Brain microvascular endothelial cell (primary cell): ENCODE measurements around the gene M6PR.
"Not testable (repeated sequence)": the region's sequence is repeated elsewhere in the genome, so short reads cannot be mapped to it uniquely, and the experiment has no call there.

ENCODE experiments used
- DNase-seq: peaks from one replicate; pipeline ENCODE4 v3.0.0-alpha.2; 2020
- H3K27ac ChIP-seq: fragments of 250-450 bp; sonication (Bioruptor Pico); 2 replicates; pipeline ENCODE4 v1.5.1; 2020; ENCODE audit warnings: mild to moderate bottlenecking, moderate library complexity
- H3K27me3 ChIP-seq: fragments of 250-450 bp; sonication (Bioruptor Pico); replicated peaks from 2 replicates; pipeline ENCODE4 v1.5.1; 2020; ENCODE audit warnings: mild to moderate bottlenecking
- H3K36me3 ChIP-seq: fragments of 250-450 bp; sonication (Bioruptor Pico); replicated peaks from 2 replicates; pipeline ENCODE4 v1.5.1; 2020; ENCODE audit warnings: mild to moderate bottlenecking
- H3K4me3 ChIP-seq: 2 replicates; pipeline ENCODE4 v1.5.1; 2011; ENCODE audit warnings: low read depth, mild to moderate bottlenecking, control low read depth, low read length, moderate library complexity
- in situ Hi-C: cut with HindIII; loops from 2 replicates; pipeline ENCODE4 v1.10.0; 2017; ENCODE audit warnings: low sequenced_read_pairs, low pct_ligation_motif_present
- TF ChIP-seq, protein P1 (sequence below): IDR thresholded peaks from 2 replicates; pipeline ENCODE4 v1.5.1; 2011; ENCODE audit warnings: low read depth, mild to moderate bottlenecking, moderate library complexity, low read length, control low read depth, inconsistent platforms; ENCODE audit errors: missing control alignments

M6PR gene

DNA sequence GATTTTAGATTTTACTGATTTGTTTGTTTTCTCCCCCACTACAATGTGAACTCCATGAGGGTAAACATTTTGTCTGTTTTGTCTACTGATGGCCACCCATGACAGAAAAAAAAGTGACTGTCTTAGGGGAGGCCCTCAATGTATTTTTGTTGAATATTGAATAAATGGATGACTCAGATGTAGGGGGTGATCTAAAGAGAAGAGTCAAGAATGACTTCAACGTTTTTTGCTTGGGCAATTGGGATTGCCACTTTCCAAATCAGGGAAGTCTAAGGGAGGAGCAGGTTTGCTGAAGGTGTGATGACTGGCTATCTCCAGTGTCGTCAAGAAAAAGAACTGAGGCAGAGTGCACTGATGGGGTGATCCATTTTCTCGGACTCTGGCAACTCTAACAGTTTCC is 45.8 kb downstream of the M6PR start:
- Histone ChIP-seq H3K4me3 (no peak overlapping the region), H3K27me3 (no peaks in the 10 kb centered on the region), H3K36me3 (no peaks in the 10 kb centered on the region), H3K27ac (no peak overlapping the region)
- in situ Hi-C loops = no loop called here
- TF ChIP-seq, protein P1, sequence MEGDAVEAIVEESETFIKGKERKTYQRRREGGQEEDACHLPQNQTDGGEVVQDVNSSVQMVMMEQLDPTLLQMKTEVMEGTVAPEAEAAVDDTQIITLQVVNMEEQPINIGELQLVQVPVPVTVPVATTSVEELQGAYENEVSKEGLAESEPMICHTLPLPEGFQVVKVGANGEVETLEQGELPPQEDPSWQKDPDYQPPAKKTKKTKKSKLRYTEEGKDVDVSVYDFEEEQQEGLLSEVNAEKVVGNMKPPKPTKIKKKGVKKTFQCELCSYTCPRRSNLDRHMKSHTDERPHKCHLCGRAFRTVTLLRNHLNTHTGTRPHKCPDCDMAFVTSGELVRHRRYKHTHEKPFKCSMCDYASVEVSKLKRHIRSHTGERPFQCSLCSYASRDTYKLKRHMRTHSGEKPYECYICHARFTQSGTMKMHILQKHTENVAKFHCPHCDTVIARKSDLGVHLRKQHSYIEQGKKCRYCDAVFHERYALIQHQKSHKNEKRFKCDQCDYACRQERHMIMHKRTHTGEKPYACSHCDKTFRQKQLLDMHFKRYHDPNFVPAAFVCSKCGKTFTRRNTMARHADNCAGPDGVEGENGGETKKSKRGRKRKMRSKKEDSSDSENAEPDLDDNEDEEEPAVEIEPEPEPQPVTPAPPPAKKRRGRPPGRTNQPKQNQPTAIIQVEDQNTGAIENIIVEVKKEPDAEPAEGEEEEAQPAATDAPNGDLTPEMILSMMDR = no peak
- DNase-seq = no peak

DNA sequence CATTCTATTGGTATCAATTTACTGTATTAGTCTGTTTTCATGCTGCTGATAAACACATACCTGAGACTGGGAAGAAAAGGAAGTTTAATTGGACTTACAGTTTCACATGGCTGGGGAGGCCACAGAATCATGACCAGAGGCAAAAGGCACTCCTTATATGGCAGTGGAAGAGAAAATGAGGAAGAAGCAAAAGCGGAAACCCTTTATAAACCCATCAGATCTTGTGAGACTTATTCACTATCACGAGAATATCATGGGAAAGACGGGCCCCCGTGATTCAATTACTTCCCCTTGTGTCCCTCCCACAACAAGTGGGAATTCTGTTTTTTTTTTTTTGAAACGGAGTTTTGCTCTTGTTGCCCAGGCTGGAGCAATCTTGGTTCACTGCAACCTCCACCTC is 46.7 kb downstream of the M6PR start:
- H3K4me3 ChIP-seq, H3K36me3 ChIP-seq, H3K27me3 ChIP-seq, H3K27ac ChIP-seq, in situ Hi-C loops, DNase-seq: not testable (repeated sequence)

DNA sequence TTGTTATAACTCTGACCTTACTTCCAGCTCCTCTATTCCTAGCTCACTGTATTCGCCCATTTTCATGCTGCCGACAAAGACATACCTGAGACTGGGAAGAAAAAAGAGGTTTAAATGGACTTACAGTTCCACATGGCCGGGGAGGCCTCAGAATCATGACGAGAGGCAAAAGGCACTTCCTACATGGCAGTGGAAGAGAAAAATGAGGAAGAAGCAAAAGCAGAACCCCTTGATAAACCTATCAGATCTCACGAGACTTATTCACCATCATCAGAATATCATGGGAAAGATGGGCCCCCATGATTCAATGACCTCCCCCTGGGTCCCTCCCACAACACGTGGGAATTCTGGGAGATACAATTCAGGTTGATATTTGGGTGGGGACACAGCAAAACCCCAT is 49.6 kb downstream of the M6PR start:
- Histone ChIP-seq H3K27me3 (no peaks in the 10 kb centered on the region), H3K4me3 (no peak overlapping the region), H3K27ac (no peak overlapping the region), H3K36me3 (no peaks in the 10 kb centered on the region)
- TF ChIP-seq, protein P1 = no peak
- no peak for DNase-seq
- in situ Hi-C loops = no loop called here

DNA sequence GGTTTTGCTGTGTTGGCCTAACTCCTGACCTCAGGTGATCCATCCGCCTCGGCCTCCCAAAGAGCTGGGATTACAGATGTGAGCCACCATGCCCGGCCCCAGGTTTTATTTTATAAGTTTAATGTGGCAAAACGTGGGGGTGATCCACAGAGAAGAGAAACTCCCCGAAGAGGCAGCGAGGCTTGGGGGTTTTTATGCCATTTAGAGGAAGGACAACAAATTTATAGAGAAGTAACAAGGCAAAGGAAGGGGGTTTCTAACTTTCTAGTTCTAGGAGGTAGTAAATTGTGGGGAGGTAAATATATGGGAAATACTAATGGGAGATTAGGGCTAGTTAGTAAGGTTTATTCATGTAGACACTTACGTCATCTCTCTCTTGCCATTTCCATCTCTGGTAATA is 52.4 kb downstream of the M6PR start:
- Histone ChIP-seq H3K36me3 (no peaks in the 10 kb centered on the region), H3K27me3 (no peaks in the 10 kb centered on the region), H3K27ac (no peak overlapping the region), H3K4me3 (no peak overlapping the region)
- in situ Hi-C loops = no loop called here
- TF ChIP-seq, protein P1 = no peak
- no peak for DNase-seq

DNA sequence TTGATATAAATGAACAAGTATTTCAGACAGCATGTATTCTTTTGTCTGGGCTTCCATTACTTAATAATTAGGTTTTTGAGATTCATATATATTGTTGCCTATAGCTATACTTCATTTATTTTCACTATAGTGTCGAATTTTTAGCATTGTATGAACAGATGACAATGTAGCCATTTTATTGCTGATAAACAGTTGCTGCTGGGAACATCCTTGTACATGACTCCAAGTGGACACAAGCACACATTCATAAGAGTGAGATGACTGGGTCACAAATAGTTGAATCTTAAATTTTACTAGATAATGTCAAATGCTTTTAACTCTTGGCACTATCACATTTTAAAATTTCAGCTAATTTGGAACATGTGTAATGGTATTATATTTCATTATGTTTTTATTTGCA is 54.5 kb downstream of the M6PR start:
- Histone ChIP-seq H3K4me3 (no peak overlapping the region), H3K27ac (no peak overlapping the region), H3K36me3 (no peaks in the 10 kb centered on the region), H3K27me3 (no peaks in the 10 kb centered on the region)
- in situ Hi-C loops = no loop called here
- no peak for DNase-seq
- TF ChIP-seq, protein P1 = no peak

DNA sequence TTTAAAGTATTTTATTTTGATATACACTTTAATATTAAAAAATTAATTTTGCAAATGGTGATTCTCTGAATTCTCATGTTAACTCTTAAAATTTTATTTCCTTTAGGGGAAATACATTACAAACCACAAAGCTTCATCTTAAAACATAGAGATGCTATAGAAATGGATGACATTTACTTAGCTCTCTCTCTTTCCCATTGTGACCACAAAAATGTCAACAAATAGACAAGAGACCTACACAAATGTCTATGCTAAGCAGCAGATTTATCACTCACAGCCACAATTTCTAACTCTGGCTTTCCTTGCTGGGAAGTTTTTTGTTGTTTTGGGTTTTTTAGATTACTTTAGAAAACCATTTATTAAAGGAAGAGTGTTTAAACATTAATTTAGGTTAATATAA is 55.1 kb downstream of the M6PR start:
- in situ Hi-C loops = no loop called here
- Histone ChIP-seq H3K27me3 (no peaks in the 10 kb centered on the region), H3K36me3 (no peaks in the 10 kb centered on the region), H3K27ac (no peak overlapping the region), H3K4me3 (no peak overlapping the region)
- TF ChIP-seq, protein P1 = no peak
- DNase-seq = no peak
